Left colon (tissue), 2 donors: ENCODE measurements around the gene GSK3A. TPM values are rescaled to one million over a fixed set of nuclear protein-coding genes. Genes with fewer than 3 reads are reported as not detected.

Experiments used
- ATAC-seq: fragments of 200-7000 bp; cut with Tn5 transposase; one replicate; pipeline ENCODE4 v1.9.1; 2020; ENCODE audit warnings: mild to moderate bottlenecking, moderate library complexity
- DNase-seq, 2 donors: peaks; one replicate each; pipeline ENCODE4 v3.0.0-alpha.2; 2020
- intact Hi-C, 2 donors: fragments of 100-400 bp; cut with DNase I in 1 of 2; cut with micrococcal nuclease in 1 of 2; formaldehyde crosslinking; loops; one replicate each; pipeline versions ENCODE4 v1.11.2 to v1.14.0; 2022; cut with DNase I, micrococcal nuclease
- total RNA-seq, 2 donors: library from RNA; stranded (reverse); fragmentation: NEBNext Ultra II Directional; extraction: Animal tissue kit (Norgen Biotek cat#: 25700); gene quantifications; one replicate each; pipeline ENCODE4 v1.2.1, GENCODE V29; 2021
- donor health status: DM: no; HTN: no; CAD: no.
- donor health status: DM: yes; HTN: yes; CAD: no.

The GSK3A gene
- total RNA-seq, 2 donors from 2014 or later, result 40.9 to 43.3 TPM

DNA sequence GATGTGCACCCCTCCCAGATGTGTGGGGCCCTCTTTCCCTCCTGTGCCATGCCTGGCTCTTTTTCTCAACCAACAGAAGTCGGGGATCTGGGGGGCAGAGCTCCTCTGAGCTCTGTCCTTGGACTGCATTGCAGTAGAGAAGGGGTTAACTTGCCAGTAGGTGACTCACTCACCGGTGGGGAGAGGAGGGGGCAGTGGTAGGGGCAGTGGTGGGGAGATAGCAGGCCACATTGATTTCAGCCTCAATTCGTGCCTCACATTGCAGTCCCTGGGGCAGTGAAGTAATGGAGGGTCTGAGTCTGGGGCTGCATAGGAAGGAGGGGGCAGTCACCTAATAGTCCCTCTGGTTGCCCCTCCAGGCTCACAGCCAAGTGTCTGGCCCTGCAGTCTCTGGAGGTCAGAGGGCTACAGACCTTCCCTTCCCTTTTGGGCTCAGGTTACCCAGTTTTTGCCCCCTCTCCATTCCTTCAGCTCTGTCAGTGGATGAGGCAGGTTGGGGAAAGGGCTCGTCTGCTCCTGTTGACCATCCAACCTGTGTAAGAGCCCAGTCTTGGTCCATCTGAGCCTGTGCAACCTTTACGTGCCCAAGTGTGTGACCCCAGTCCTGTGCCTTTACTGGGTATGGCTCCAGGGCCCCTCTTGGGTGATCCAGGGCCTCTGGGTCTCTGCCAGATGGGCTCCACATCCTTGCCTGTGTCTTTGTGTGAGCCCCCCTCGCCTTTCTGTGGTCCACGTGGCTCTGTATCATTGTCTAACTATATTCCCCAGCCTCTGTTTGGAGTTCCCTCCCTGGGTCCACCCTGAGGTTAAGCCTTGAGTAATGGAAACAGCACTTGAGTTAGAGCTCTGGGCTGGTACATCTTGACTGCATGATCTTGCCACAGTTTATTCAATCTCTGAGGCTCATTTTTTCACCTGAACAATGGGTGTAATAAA is 39.7 kb upstream of the GSK3A start:
- intact Hi-C loops, result loop anchor here in 1 of 2 donors (5.0 kb wide), 1 partner anchor 35 kb away; no protein-coding TSS in a partner anchor
- DNase-seq (no peak), ATAC-seq (no peak)

DNA sequence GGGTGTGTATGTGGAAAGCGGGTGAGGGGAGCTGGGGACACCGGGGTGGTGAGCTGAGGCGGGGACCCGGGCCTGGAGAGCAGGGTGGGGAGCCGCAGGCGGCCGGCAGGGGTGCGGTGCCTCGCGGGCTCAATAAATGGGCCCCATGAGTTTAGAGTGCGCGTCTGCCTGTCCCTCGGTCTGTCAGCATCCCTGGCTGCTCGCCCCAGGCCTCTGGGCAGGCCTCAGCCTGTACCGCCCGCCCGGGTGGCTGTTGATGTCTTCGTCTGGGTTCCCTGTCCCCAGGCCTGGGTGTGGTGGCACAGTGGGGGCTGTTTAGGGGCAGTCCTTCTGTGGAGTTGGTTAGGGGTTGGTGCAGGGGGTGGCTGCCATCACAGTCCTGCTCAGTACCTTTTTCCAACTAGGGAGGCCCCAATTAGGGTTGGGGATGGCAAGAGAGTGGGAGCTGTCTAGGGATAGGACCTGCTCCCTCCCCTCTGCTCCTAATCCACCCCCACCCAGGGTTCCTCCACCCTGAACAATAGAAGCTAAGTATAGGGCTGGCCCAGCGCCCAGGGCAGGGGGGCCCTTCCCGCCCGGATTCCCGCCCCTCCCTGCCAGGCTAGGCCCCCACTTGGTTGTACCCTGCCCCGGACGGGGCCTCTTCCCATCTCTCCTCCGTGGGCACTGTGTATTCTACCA is 38.9 kb upstream of the GSK3A start:
- ATAC-seq (no peak), DNase-seq (peak in 1 of 2 donors; percentile 60)
- intact Hi-C loops, result loop anchor here in 1 of 2 donors (5.0 kb wide), 1 partner anchor 34 kb away; no protein-coding TSS in a partner anchor

DNA sequence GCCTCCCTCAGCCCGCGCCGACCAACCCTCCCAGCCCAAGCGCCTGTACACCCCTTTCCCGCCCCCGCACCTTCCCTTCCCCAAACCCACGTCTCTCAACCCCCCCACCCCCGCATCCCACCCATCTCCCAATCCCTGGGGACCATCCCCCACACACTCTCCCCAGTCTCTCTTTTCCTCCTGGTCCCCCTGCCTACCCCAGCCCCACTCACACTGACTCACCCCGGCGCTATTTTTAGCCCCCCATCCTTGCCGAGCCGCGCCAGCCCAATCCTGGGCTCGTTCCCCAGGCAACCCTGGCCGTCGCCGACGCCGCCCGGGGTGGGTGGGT is 38.4 kb upstream of the GSK3A start:
- DNase-seq, result no peak
- no peak for ATAC-seq
- intact Hi-C loops, result loop anchor here in 1 of 2 donors (5.0 kb wide), 1 partner anchor 33 kb away; no protein-coding TSS in a partner anchor

GRCh38 chr19:42279902-42280814 is 37.8 kb upstream of the GSK3A start:
- DNase-seq (peak; percentile 90), ATAC-seq (peak; percentile 46)
- intact Hi-C loops, result loop anchor here in 1 of 2 donors (5.0 kb wide), 1 partner anchor 33 kb away; no protein-coding TSS in a partner anchor

- ATAC-seq (no peak), DNase-seq (no peak)
- intact Hi-C loops, result no loop called here
Measured at GRCh38 chr19:42279155-42279901, 36.9 kb upstream of the GSK3A start.

- intact Hi-C loops, result no loop called here
- ATAC-seq (no peak), DNase-seq (peak in 1 of 2 donors; percentile 62)
Measured at GRCh38 chr19:42278452-42279154, 36.2 kb upstream of the GSK3A start.

- intact Hi-C loops, result no loop called here
- DNase-seq (no peak), ATAC-seq (no peak)
Measured at GRCh38 chr19:42277821-42278451, 35.5 kb upstream of the GSK3A start.

GRCh38 chr19:42276821-42277220 is 34.4 kb upstream of the GSK3A start:
- ATAC-seq (no peak), DNase-seq (no peak)
- intact Hi-C loops, result no loop called here

DNA sequence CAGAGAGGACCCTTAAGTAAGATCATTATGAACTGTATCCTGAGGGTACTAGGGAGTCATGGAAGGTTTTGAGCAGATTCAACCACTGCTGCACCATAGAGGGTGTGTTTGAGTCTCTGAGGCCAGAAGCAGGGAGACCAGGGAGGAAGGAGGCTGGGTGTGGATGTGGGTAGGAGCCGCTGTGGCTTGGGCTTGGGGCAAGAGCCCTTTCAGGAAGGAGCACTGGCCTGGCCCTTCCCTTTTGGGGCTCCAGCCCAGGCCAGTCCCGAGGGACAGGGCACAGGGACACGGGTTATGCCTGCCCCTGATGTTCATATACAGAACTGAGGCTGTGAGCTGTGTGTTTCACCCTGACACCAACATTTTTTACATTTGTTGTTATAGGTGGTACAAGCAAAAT is 33.9 kb upstream of the GSK3A start:
- intact Hi-C loops, result no loop called here
- DNase-seq (no peak), ATAC-seq (no peak)

DNA sequence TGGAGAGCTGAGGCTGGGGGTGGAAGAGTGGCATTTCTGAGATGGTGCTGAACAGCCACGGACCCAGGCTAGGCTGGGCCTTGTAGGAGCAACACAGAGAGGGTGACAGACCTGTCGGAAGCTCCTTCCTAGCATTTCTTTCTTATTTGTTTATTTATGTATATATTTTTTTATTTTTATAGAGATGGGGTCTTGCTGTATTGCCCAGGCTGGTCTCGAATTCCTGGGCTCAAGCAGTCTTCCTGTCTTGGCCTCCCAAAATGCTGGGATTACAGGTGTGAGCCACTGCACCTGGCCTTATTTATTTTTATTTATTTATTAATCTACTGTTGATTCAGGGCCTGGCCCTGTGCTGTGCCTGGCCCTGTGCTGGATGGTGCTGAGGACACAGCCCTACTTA is 33.1 kb upstream of the GSK3A start:
- intact Hi-C loops, result no loop called here
- no peak for ATAC-seq
- DNase-seq, result no peak

DNA sequence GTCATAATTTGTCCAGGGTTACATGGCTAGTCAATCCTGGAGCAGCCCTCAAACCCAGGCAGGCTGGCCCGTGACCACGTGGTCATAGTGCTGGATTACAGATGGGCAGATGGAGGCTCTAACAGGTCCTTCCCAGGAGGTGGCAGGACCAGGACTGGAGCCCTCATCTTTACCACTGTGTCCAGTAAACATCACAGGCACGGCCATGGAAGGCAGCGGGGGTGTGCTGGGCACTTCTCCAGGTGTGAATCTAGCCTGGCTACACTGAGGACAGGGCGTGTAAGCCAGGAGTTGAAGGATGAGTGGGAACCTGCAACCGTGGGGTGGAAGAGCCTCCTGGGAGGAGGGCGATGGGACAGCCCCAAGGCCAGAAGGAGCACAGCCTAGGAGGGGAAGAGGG is 32.7 kb upstream of the GSK3A start:
- DNase-seq (no peak), ATAC-seq (no peak)
- intact Hi-C loops, result no loop called here

- no peak for ATAC-seq
- intact Hi-C loops, result no loop called here
- DNase-seq, result no peak
Measured at GRCh38 chr19:42274065-42274682, 31.8 kb upstream of the GSK3A start.

- intact Hi-C loops, result no loop called here
- ATAC-seq (no peak), DNase-seq (no peak)
Measured at GRCh38 chr19:42273407-42274064, 31.1 kb upstream of the GSK3A start.

DNA sequence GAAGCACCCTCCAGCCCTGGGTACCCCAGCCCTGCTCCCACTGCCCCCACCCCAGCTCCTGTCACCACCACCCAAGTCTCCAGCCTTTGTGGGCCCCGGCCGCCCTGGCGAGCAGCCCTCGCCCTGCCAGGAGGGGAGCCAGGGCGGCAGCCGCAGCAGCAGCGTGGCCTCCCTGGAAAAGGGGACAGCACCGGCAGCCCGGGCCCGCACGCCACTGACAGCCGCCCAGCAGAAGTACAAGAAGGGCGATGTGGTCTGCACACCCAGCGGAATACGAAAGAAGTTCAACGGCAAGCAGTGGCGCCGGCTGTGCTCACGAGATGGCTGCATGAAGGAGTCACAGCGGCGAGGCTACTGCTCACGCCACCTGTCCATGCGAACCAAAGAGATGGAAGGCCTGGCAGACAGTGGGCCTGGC is 30.6 kb upstream of the GSK3A start:
- no peak for DNase-seq
- intact Hi-C loops, result no loop called here
- no peak for ATAC-seq

- ATAC-seq (no peak), DNase-seq (no peak)
- intact Hi-C loops, result no loop called here
Measured at GRCh38 chr19:42272535-42272897, 30.1 kb upstream of the GSK3A start.

DNA sequence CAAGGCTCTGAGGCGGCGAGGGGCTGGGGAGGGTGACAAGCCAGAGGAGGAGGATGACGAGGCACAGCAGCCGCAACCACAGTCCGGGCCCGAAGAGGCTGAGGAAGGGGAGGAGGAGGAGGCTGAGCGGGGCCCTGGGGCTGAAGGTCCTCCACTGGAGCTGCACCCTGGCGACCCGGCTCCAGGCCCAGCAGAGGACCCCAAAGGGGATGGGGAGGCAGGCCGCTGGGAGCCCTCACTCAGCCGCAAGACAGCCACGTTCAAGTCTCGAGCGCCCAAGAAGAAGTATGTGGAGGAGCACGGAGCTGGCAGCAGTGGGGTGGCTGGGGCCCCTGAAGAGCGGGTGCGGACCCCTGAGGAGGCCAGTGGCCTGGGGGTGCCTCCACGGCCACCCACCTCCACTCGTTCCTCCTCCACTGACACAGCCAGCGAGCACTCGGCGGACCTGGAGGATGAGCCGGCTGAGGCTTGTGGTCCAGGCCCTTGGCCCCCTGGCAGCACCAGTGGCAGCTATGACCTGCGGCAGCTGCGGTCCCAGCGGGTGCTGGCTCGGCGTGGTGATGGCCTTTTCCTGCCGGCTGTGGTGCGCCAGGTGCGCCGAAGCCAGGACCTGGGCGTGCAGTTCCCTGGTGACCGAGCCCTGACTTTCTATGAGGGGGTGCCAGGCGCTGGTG is 29.6 kb upstream of the GSK3A start:
- ATAC-seq (no peak), DNase-seq (peak in 1 of 2 donors; percentile 12)
- intact Hi-C loops, result no loop called here
